ENCODE measurements around the gene GSTO1.

GRCh38 chr10:104279550-104280259, 25.0 kb downstream of the GSTO1 start:
- TF ChIP-seq EZH2 (IDR thresholded peaks at IDR 0.05; ENCODE audit: insufficient read depth, poor library complexity, severe bottlenecking) (no peak), EZH2phosphoT487 (IDR thresholded peaks at IDR 0.05; ENCODE audit: insufficient read depth, low read depth) (no peak)
